Nephron (organoid): ENCODE data around the gene RELN.
"Not testable (repeated sequence)": the region's sequence is repeated elsewhere in the genome, so short reads cannot be mapped to it uniquely, and the experiment has no call there.

Source experiments
- H3K27ac Mint-ChIP-seq, 3 experiments: 2 replicates each; pipeline ENCODE4 v1.8.0; 2020; ENCODE audit warnings: mixed read lengths in 3 of 3, mild to moderate bottlenecking in 2 of 3, moderate library complexity in 1 of 3
- H3K27me3 Mint-ChIP-seq: 2 replicates; pipeline ENCODE4 v1.8.0; 2021; ENCODE audit warnings: low read depth, mild to moderate bottlenecking, moderate library complexity, mixed read lengths
- H3K36me3 Mint-ChIP-seq: 2 replicates; pipeline ENCODE4 v1.8.0; 2020; ENCODE audit warnings: low read depth, mixed read lengths
- H3K4me1 Mint-ChIP-seq: 2 replicates; pipeline ENCODE4 v1.8.0; 2020; ENCODE audit warnings: mixed read lengths
- H3K4me3 Mint-ChIP-seq, 3 experiments: 2 replicates each; pipeline ENCODE4 v1.8.0; 2020; ENCODE audit warnings: mild to moderate bottlenecking in 3 of 3, mixed read lengths in 3 of 3, moderate library complexity in 2 of 3
- H3K9me3 Mint-ChIP-seq: 2 replicates; pipeline ENCODE4 v1.8.0; 2020; ENCODE audit warnings: mixed read lengths
- CTCF ChIP-seq, 3 experiments: fragments of 200-600 bp; sonication (generic); IDR thresholded peaks; one replicate each; pipeline ENCODE4 v1.5.0; 2021; ENCODE audit warnings: antibody characterized with exemption in 3 of 3; ENCODE audit not compliant: unreplicated experiment in 3 of 3

The RELN gene

GRCh38 chr7:103781409-103781808 is 208.0 kb downstream of the RELN start:
- no peak for TF ChIP-seq CTCF (IDR thresholded peaks at IDR 0.05; ENCODE audit: unreplicated experiment in 3 of 3)
- Mint-ChIP-seq H3K36me3 (no peaks in the 10 kb centered on the region), H3K27ac (no peak overlapping the region)

GRCh38 chr7:103780561-103780960 is 208.9 kb downstream of the RELN start:
- H3K4me3 Mint-ChIP-seq, H3K27me3 Mint-ChIP-seq, H3K4me1 Mint-ChIP-seq, H3K36me3 Mint-ChIP-seq, H3K9me3 Mint-ChIP-seq, H3K27ac Mint-ChIP-seq: not testable (repeated sequence)

More at GRCh38 chr7:103781409-103781808, 208.0 kb downstream of the RELN start:
- Mint-ChIP-seq H3K27me3 (no peaks in the 10 kb centered on the region), H3K4me1 (peaks cover 5% of the 10 kb centered on the region), H3K9me3 (no peaks in the 10 kb centered on the region), H3K4me3 (no peak overlapping the region)

GRCh38 chr7:103777440-103777839 is 212.0 kb downstream of the RELN start:
- H3K4me1 Mint-ChIP-seq = peaks cover 7% of the 10 kb centered on the region
- no peaks in the 10 kb centered on the region for H3K27me3 Mint-ChIP-seq
- TF ChIP-seq CTCF (IDR thresholded peaks at IDR 0.05; ENCODE audit: unreplicated experiment in 3 of 3) = no peak
- no peak overlapping the region for H3K4me3 Mint-ChIP-seq
- no peaks in the 10 kb centered on the region for H3K36me3 Mint-ChIP-seq
- H3K9me3 Mint-ChIP-seq = no peaks in the 10 kb centered on the region
- no peak overlapping the region for H3K27ac Mint-ChIP-seq

- no peak overlapping the region for H3K4me3 Mint-ChIP-seq
- no peak overlapping the region for H3K27ac Mint-ChIP-seq
- no peaks in the 10 kb centered on the region for H3K27me3 Mint-ChIP-seq
- no peaks in the 10 kb centered on the region for H3K36me3 Mint-ChIP-seq
- H3K9me3 Mint-ChIP-seq = no peaks in the 10 kb centered on the region
- no peak for TF ChIP-seq CTCF (IDR thresholded peaks at IDR 0.05; ENCODE audit: unreplicated experiment in 3 of 3)
- H3K4me1 Mint-ChIP-seq = peaks cover 7% of the 10 kb centered on the region
Measured at GRCh38 chr7:103773726-103774125, 215.7 kb downstream of the RELN start.

GRCh38 chr7:103772171-103772773 is 217.2 kb downstream of the RELN start:
- Mint-ChIP-seq H3K9me3 (no peaks in the 10 kb centered on the region), H3K27ac (no peak overlapping the region), H3K36me3 (no peaks in the 10 kb centered on the region), H3K27me3 (no peaks in the 10 kb centered on the region), H3K4me3 (no peak overlapping the region), H3K4me1 (peaks cover 7% of the 10 kb centered on the region)
- no peak for TF ChIP-seq CTCF (IDR thresholded peaks at IDR 0.05; ENCODE audit: unreplicated experiment in 3 of 3)

- TF ChIP-seq CTCF (IDR thresholded peaks at IDR 0.05; ENCODE audit: unreplicated experiment in 3 of 3) = no peak
- peaks cover 7% of the 10 kb centered on the region for H3K4me1 Mint-ChIP-seq
- no peaks in the 10 kb centered on the region for H3K36me3 Mint-ChIP-seq
Measured at GRCh38 chr7:103771294-103771693, 218.2 kb downstream of the RELN start.

More at GRCh38 chr7:103771294-103771693, 218.2 kb downstream of the RELN start:
- no peak overlapping the region for H3K27ac Mint-ChIP-seq
- no peak overlapping the region for H3K4me3 Mint-ChIP-seq
- no peaks in the 10 kb centered on the region for H3K27me3 Mint-ChIP-seq
- no peaks in the 10 kb centered on the region for H3K9me3 Mint-ChIP-seq
